ENCODE measurements around the gene MPHOSPH9. TPM values are rescaled to one million over a fixed set of nuclear protein-coding genes. Genes with fewer than 3 reads are reported as not detected.

MPHOSPH9 gene
- total and polyA plus RNA-seq, 2 of the 13 experiments (the other 11 are each of a cell fraction or from before 2014, with no cell fraction given) = 20.3 to 63.4 TPM

DNA sequence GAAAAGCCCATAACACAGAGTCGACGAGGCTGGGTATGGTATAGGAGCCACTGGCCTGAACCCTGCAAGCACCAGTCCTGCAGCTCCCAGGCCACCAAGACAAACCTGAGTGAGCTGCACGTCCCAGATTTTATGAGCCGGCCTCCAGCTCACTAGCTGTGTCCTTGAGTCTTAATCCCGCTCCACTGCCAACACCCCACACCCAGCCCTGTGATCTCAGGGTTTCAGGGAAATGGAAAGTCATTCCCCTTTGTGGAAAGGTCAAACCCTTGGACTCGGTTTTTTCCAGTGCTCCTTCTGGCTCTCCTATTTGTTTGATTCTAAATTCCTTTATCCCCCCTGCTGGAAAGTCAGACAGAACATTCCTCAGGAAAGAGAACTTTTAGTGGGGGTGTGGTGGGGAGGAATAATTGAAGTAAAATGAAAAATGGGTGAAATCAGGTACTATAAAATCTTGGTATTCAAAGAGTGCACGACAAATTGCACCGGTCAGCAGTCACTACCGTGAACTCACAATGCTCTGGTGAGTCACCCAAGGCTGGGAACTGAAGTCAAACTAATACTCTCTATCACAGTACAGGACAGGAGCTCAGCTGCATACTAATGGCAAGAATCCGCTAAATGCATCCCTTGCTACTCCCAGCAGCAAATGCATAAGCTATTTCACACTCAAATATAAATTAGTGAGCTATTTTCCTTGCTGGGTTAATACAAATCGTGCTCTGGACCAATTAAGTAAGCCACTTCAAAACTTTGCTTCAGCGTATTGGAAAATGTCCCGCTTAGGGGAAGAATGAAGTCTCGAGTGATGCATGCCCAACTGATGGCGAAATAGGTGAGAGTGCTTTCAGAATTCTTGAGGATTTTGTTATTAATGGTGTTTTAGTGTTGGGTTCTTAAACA lies 91.1 kb downstream of the MPHOSPH9 start (continued):
- TF ChIP-seq, protein P1, sequence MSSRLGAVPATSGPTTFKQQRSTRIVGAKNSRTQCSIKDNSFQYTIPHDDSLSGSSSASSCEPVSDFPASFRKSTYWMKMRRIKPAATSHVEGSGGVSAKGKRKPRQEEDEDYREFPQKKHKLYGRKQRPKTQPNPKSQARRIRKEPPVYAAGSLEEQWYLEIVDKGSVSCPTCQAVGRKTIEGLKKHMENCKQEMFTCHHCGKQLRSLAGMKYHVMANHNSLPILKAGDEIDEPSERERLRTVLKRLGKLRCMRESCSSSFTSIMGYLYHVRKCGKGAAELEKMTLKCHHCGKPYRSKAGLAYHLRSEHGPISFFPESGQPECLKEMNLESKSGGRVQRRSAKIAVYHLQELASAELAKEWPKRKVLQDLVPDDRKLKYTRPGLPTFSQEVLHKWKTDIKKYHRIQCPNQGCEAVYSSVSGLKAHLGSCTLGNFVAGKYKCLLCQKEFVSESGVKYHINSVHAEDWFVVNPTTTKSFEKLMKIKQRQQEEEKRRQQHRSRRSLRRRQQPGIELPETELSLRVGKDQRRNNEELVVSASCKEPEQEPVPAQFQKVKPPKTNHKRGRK (CRISPR knock-in tag; IDR thresholded peaks at IDR 0.05) = no peak
- TF ChIP-seq ZSCAN22 (CRISPR knock-in tag; IDR thresholded peaks at IDR 0.05) (no peak), CREB1 (IDR thresholded peaks at IDR 0.05) (no peak), CREB1 (CRISPR knock-in tag; IDR thresholded peaks at IDR 0.05) (peak; percentile 49; the same call in 1 of the 2 replicates), SRSF9 (IDR thresholded peaks at IDR 0.05; ENCODE audit: borderline replicate concordance, insufficient read depth, low read depth, low read length, poor library complexity, severe bottlenecking) (no peak), SOX5 (CRISPR knock-in tag; IDR thresholded peaks at IDR 0.05; ENCODE audit: borderline replicate concordance) (peak; percentile 75; the same call in 1 of the 2 replicates), PCBP1 (IDR thresholded peaks at IDR 0.05; ENCODE audit: borderline replicate concordance, low read depth, low read length) (no peak), GATA4 (IDR thresholded peaks at IDR 0.05; ENCODE audit: borderline replicate concordance, low read depth) (no peak; the same call in 1 of the 2 replicates), PRDM4 (CRISPR knock-in tag; IDR thresholded peaks at IDR 0.05; ENCODE audit: borderline replicate concordance) (no peak), ESRRA (CRISPR knock-in tag; IDR thresholded peaks at IDR 0.05; ENCODE audit: low read depth) (peak; percentile 95), TBX2 (CRISPR knock-in tag; IDR thresholded peaks at IDR 0.05; ENCODE audit: borderline replicate concordance) (peak; percentile 74; the same call in 1 of the 2 replicates), ZFP1 (CRISPR knock-in tag; IDR thresholded peaks at IDR 0.05) (0 out of 2 replicates have a peak, but pooled peaks have one; percentile 55), NR1H2 (CRISPR knock-in tag; IDR thresholded peaks at IDR 0.05; ENCODE audit: borderline replicate concordance, low read depth) (no peak), ZSCAN21 (CRISPR knock-in tag; IDR thresholded peaks at IDR 0.05; ENCODE audit: borderline replicate concordance) (no peak), ZBTB34 (CRISPR knock-in tag; IDR thresholded peaks at IDR 0.05) (no peak), RBM39 (IDR thresholded peaks at IDR 0.05; ENCODE audit: low read depth, low read length, poor library complexity, severe bottlenecking) (no peak), ZNF12 (CRISPR knock-in tag; IDR thresholded peaks at IDR 0.05) (0 out of 2 replicates have a peak, but pooled peaks have one; percentile 68), RXRA (CRISPR knock-in tag; IDR thresholded peaks at IDR 0.05) (peak; percentile 84)
- TF ChIP-seq, protein P2, sequence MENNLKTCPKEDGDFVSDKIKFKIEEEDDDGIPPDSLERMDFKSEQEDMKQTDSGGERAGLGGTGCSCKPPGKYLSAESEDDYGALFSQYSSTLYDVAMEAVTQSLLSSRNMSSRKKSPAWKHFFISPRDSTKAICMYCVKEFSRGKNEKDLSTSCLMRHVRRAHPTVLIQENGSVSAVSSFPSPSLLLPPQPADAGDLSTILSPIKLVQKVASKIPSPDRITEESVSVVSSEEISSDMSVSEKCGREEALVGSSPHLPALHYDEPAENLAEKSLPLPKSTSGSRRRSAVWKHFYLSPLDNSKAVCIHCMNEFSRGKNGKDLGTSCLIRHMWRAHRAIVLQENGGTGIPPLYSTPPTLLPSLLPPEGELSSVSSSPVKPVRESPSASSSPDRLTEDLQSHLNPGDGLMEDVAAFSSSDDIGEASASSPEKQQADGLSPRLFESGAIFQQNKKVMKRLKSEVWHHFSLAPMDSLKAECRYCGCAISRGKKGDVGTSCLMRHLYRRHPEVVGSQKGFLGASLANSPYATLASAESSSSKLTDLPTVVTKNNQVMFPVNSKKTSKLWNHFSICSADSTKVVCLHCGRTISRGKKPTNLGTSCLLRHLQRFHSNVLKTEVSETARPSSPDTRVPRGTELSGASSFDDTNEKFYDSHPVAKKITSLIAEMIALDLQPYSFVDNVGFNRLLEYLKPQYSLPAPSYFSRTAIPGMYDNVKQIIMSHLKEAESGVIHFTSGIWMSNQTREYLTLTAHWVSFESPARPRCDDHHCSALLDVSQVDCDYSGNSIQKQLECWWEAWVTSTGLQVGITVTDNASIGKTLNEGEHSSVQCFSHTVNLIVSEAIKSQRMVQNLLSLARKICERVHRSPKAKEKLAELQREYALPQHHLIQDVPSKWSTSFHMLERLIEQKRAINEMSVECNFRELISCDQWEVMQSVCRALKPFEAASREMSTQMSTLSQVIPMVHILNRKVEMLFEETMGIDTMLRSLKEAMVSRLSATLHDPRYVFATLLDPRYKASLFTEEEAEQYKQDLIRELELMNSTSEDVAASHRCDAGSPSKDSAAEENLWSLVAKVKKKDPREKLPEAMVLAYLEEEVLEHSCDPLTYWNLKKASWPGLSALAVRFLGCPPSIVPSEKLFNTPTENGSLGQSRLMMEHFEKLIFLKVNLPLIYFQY (CRISPR knock-in tag; IDR thresholded peaks at IDR 0.05; ENCODE audit: borderline replicate concordance) = peak; percentile 73
